T-helper 22 cell (primary cell): Measurements from ENCODE around the gene BCHE.

Source experiments
- DNase-seq: peaks from one replicate; pipeline ENCODE4 v3.0.0-alpha.2; 2020; ENCODE audit warnings: low read depth

Gene BCHE

GRCh38 chr3:165749821-165750220, 87.4 kb downstream of the BCHE start:
- no peak for DNase-seq

GRCh38 chr3:165749241-165749640, 88.0 kb downstream of the BCHE start:
- no peak for DNase-seq

GRCh38 chr3:165748094-165748493, 89.1 kb downstream of the BCHE start:
- no peak for DNase-seq

GRCh38 chr3:165746874-165747273, 90.3 kb downstream of the BCHE start:
- DNase-seq: no peak

GRCh38 chr3:165744025-165744424, 93.2 kb downstream of the BCHE start:
- no peak for DNase-seq

- DNase-seq: no peak
Observed at GRCh38 chr3:165742351-165742750, 94.9 kb downstream of the BCHE start.

- DNase-seq: no peak
Observed at GRCh38 chr3:165729756-165730155, 107.5 kb downstream of the BCHE start.

GRCh38 chr3:165728924-165729323, 108.3 kb downstream of the BCHE start:
- DNase-seq: no peak

- DNase-seq: no peak
Observed at GRCh38 chr3:165725296-165725695, 111.9 kb downstream of the BCHE start.
